Measurements from ENCODE around the gene ASTL.

DNA sequence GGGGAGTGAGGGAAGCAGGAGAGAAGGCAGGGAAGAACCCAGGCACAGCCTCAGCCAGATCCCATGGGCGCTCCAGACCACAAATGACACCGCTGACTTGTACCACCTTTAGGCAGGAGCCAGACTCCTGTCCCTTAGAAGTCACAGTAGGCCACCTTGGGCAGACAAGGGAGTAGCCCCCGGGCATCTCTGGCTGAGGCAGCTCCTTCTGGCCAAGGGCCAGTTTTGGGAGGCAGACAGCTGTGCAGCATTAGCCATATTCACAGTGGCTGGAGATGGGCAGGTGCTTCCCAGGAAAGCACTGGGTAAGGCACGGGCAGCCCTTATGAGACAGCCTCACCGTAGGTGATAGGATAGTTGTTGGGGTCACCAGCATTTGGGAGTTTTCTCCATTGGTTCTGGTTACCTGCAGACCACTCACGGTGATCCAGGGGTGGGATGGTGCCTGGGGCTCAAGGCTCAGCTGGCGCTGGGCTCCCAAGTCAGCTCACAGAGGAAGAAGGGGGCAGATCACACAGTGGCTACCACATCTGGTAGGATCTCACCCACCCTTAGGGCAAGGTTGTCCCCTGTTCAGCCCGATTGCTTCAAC is 2.1 kb downstream of the ASTL start:
- TF ChIP-seq EZH2 (IDR thresholded peaks at IDR 0.05; ENCODE audit: insufficient read depth, poor library complexity, severe bottlenecking) (no peak), EZH2phosphoT487 (IDR thresholded peaks at IDR 0.05; ENCODE audit: insufficient read depth, low read depth) (no peak)

All from GM23248 (cell line).